ENCODE measurements around the gene BHMT.
A peak's percentile ranks its signal among the peaks of the same experiment; 100 is the strongest.

- TF ChIP-seq CTCF (conservative IDR thresholded peaks at IDR 0.05; ENCODE audit: low read length) (peak; percentile 77), EZH2phosphoT487 (IDR thresholded peaks at IDR 0.05; ENCODE audit: borderline replicate concordance, low read depth, low read length) (no peak)
Observed at GRCh38 chr5:79133121-79133656, 21.6 kb downstream of the BHMT start.
